HCT116 (cell line): ENCODE results near the gene KCMF1.

Experiments used
- CEBPB ChIP-seq: IDR thresholded peaks from 2 replicates; pipeline ENCODE4 v1.6.1; 2012; ENCODE audit warnings: low read depth
- EGR1 ChIP-seq: IDR thresholded peaks from 2 replicates; pipeline ENCODE4 v1.6.1; 2012; ENCODE audit warnings: low read depth
- EZH2 ChIP-seq: fragments of 200-600 bp; sonication (generic); IDR thresholded peaks from 2 replicates; pipeline ENCODE4 v1.6.1; 2017; ENCODE audit warnings: antibody characterized with exemption, mixed run types
- POLR2A ChIP-seq: IDR thresholded peaks from 2 replicates; pipeline ENCODE4 v1.7.0; 2011; ENCODE audit warnings: borderline replicate concordance; ENCODE audit not compliant: insufficient read depth, insufficient read length; ENCODE audit errors: extremely low read depth
- POLR2AphosphoS5 ChIP-seq: IDR thresholded peaks from 2 replicates; pipeline ENCODE4 v1.6.1; 2011; ENCODE audit warnings: mild to moderate bottlenecking, low read depth, low read length, moderate library complexity
- RAD21 ChIP-seq: IDR thresholded peaks from 2 replicates; pipeline ENCODE4 v1.6.1; 2012; ENCODE audit warnings: low read depth, mild to moderate bottlenecking
- SIN3A ChIP-seq: IDR thresholded peaks from 2 replicates; pipeline ENCODE4 v1.6.1; 2012; ENCODE audit warnings: low read depth
- SP1 ChIP-seq: IDR thresholded peaks from 2 replicates; pipeline ENCODE4 v1.6.1; 2012; ENCODE audit warnings: low read depth
- ZNF274 ChIP-seq: fragments of 200-500 bp; sonication (Bioruptor generic); IDR thresholded peaks from 2 replicates; pipeline ENCODE4 v1.6.1; 2014; ENCODE audit warnings: mild to moderate bottlenecking, low read depth, low read length, inconsistent platforms
- TF ChIP-seq, protein P1 (sequence below), 3 experiments: fragments of 200-600 bp in 1 of 3; sonication (generic) in 1 of 3; IDR thresholded peaks in 2 of 3; conservative IDR thresholded peaks in 1 of 3; 2 replicates each; pipeline ENCODE4 v1.5.1; 2012 to 2017; ENCODE audit warnings: low read depth in 2 of 3, low read length in 2 of 3, antibody characterized with exemption in 1 of 3, borderline replicate concordance in 1 of 3, control low read depth in 1 of 3, mild to moderate bottlenecking in 1 of 3, mixed read lengths in 1 of 3, mixed run types in 1 of 3, moderate library complexity in 1 of 3; ENCODE audit not compliant: insufficient read depth in 1 of 3
- TF ChIP-seq, protein P2 (sequence below): IDR thresholded peaks from 2 replicates; pipeline ENCODE4 v1.6.1; 2011; ENCODE audit warnings: mild to moderate bottlenecking, low read length, moderate library complexity; ENCODE audit not compliant: insufficient replicate concordance; ENCODE audit errors: extremely low read depth

- no peak for TF ChIP-seq ZNF274
- TF ChIP-seq SIN3A = no peak
- TF ChIP-seq, protein P1, sequence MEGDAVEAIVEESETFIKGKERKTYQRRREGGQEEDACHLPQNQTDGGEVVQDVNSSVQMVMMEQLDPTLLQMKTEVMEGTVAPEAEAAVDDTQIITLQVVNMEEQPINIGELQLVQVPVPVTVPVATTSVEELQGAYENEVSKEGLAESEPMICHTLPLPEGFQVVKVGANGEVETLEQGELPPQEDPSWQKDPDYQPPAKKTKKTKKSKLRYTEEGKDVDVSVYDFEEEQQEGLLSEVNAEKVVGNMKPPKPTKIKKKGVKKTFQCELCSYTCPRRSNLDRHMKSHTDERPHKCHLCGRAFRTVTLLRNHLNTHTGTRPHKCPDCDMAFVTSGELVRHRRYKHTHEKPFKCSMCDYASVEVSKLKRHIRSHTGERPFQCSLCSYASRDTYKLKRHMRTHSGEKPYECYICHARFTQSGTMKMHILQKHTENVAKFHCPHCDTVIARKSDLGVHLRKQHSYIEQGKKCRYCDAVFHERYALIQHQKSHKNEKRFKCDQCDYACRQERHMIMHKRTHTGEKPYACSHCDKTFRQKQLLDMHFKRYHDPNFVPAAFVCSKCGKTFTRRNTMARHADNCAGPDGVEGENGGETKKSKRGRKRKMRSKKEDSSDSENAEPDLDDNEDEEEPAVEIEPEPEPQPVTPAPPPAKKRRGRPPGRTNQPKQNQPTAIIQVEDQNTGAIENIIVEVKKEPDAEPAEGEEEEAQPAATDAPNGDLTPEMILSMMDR (IDR thresholded peaks at IDR 0.05 in 2 of 3, conservative IDR thresholded peaks at IDR 0.05 in 1 of 3; ENCODE audit: borderline replicate concordance in 1 of 3, insufficient read depth in 1 of 3, low read depth in 2 of 3, low read length in 2 of 3) = no peak
- TF ChIP-seq, protein P2, sequence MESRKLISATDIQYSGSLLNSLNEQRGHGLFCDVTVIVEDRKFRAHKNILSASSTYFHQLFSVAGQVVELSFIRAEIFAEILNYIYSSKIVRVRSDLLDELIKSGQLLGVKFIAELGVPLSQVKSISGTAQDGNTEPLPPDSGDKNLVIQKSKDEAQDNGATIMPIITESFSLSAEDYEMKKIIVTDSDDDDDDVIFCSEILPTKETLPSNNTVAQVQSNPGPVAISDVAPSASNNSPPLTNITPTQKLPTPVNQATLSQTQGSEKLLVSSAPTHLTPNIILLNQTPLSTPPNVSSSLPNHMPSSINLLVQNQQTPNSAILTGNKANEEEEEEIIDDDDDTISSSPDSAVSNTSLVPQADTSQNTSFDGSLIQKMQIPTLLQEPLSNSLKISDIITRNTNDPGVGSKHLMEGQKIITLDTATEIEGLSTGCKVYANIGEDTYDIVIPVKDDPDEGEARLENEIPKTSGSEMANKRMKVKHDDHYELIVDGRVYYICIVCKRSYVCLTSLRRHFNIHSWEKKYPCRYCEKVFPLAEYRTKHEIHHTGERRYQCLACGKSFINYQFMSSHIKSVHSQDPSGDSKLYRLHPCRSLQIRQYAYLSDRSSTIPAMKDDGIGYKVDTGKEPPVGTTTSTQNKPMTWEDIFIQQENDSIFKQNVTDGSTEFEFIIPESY = no peak
- no peak for TF ChIP-seq POLR2AphosphoS5
- no peak for TF ChIP-seq POLR2A
- TF ChIP-seq EGR1 = no peak
- no peak for TF ChIP-seq CEBPB
- TF ChIP-seq EZH2 = no peak
- TF ChIP-seq RAD21 = no peak
- TF ChIP-seq SP1 = no peak
These were observed 66.7 kb downstream of the KCMF1 start for GRCh38 chr2:85037622-85038021.
